K562 treated with DMSO at 1 percent for 12 hours (cell line): ENCODE data around the gene ABCB11. TPM values are rescaled to one million over a fixed set of nuclear protein-coding genes. Genes with fewer than 3 reads are reported as not detected.

Experiments
- total RNA-seq: library from RNA; unstranded; fragments of 300-600 nt; gene quantifications from 2 replicates; pipeline ENCODE4 v1.2.3, GENCODE V29; 2022; ENCODE audit not compliant: insufficient read depth

The ABCB11 gene
- total RNA-seq, result 0.21 TPM in 1 of 2 replicates, not detected in the other

DNA sequence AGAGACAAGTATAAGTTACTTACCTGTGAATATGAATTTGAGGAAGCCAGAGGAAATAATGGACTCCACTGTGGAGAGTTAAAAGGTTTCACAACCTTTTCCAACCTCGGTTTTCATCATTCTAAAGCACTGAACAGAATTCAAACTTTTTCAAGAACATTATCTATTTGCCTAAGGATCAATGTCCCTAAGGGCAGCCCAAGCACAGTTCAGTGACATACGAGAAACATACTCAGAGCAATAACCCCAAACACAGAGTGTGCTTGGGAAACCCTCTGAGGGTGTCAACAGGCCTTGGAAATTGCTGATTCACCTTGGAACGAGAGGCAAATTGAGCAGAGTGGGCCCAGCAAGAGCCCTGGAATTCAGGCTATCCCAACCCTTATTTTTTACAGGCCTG is at the start of gene ABCB11:
Gene ABCB11, minus strand, starts transcription at position 123 of the 400 bp plus-strand sequence. CDS start 13,199 bp downstream, outside the sequence.

DNA sequence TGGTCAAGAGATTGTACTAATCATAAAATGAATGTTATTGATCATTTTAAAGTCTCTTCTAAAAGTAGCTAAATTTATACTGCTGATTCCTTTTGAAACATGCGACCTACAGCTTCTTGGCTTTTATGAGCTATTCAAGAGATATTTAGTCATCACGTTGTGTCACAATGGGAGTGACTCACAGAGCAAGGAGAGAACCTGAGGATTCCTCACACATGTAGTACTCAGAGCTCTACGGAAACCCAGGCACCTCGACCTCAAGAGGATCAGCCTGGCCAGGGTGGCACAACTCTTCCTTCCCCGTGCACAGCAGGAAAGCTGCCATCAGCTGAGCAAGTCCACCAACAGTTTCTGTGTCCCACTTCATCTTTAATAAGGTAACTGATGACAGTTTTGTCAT is 38.2 kb upstream of the ABCB11 start, which contains the start of gene DHRS9:
Gene DHRS9, plus strand, starts transcription at position 223 of the 400 bp plus-strand sequence. CDS start 12,019 bp downstream, outside the sequence.

DNA sequence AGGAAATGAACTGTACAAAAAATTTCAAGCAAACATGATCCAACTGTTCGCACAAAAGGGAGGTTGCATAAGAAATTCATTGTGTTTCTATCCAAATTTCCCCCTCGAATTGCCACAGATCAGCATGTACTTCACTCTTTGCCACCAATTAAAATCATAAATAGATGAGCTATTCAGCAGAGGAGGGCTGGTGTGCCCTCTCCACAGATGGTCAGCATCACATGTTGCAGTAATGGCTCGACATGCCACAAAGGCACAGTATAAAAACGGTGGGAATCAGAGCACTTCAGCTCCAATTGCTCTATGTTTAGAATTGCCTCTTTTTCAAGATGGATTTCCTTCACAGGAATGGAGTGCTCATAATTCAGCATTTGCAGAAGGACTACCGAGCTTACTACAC is 130.1 kb downstream of the ABCB11 start, which contains the start of gene G6PC2:
Gene G6PC2, plus strand, starts transcription at position 289 of the 400 bp plus-strand sequence. Its CDS starts 41 bp downstream, at position 330.

DNA sequence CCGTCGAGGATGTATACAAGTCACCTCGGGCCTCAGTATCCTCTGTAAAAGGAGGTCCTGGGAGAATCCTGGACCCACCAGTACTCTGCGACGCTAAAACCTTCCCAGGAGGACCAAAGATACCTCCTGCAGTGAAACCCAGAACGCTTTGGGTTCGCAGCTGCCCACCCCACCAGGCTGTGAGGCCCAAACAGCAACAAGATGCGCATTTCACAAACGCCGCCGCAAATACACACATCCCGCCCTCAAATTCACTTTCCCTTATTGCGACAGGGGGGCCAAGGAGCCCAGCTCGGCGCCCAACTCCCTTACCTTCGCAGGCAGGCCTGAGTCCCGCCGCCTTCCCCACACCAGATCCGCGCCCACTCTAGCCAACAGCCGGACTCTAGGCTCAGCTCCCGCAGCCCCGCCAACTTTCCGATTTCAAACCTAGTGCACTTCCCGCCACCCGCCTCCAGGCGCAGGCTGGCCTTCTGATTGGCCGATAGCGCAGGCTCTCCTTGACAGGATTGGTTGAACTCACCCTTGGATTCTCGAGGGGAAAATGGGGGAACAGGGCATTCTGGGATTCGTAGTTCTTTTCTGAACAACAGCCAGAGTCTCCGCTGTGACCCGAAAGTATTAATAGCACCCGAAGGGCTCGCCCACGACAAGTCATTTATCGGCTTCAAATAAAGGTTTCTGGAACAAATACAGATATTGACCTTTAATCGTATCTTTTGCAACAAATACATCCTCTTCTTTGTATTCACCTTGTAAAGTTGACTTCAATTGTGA is 140.9 kb downstream of the ABCB11 start, which contains the start of gene SPC25:
Gene SPC25, minus strand, starts transcription at position 425 of the 777 bp plus-strand sequence. CDS start 911 bp downstream, outside the sequence.

Other genes with a start within 250 kb of the ABCB11 start
- 10.2 and 18.9 TPM in 2 replicates for gene NOSTRIN, start 228.7 kb downstream of the ABCB11 start, total RNA-seq
- gene SPC25, start 140.9 kb downstream of the ABCB11 start, total RNA-seq, result 53.3 and 88.5 TPM in 2 replicates
- not detected in 2 replicates for gene G6PC2, start 130.0 kb downstream of the ABCB11 start, total RNA-seq
- gene DHRS9, start 38.2 kb upstream of the ABCB11 start, total RNA-seq, result not detected in 2 replicates